ENCODE data around the gene NPR2. TPM values are rescaled to one million over a fixed set of nuclear protein-coding genes. Genes with fewer than 3 reads are reported as not detected.

The NPR2 gene
- total RNA-seq, 1 experiment from 2014 or later: 12.5 TPM

- Histone ChIP-seq H2BK12ac (ENCODE audit: insufficient read length, low read depth, low read length) (no peak overlapping the region), H3K23me2 (ENCODE audit: insufficient read length, low read depth, low read length, poor library complexity, severe bottlenecking) (no peaks in the 10 kb centered on the region), H4K20me1 (ENCODE audit: control insufficient read depth, insufficient read depth, insufficient read length) (no peaks in the 10 kb centered on the region), H3K14ac (ENCODE audit: insufficient read depth, low read length) (no peak overlapping the region), H3K27ac (ENCODE audit: insufficient read length, low read depth, low read length) (no peak overlapping the region), H3K4me2 (ENCODE audit: insufficient read depth, insufficient read length, low read length) (no peak overlapping the region), H3K4me1 (ENCODE audit: insufficient read depth, low read length) (no peaks in the 10 kb centered on the region), H2BK5ac (ENCODE audit: insufficient read length, low read length) (no peak overlapping the region), H2AK5ac (ENCODE audit: insufficient read length, low read length) (no peak overlapping the region), H2BK15ac (ENCODE audit: low read depth, low read length) (no peak overlapping the region), H3K27me3 (ENCODE audit: insufficient read depth, low read length) (no peaks in the 10 kb centered on the region), H2AFZ (ENCODE audit: low read length) (no peak overlapping the region), H4K8ac (replicated peaks; ENCODE audit: insufficient read length, low read depth, low read length) (no peak overlapping the region), H4K91ac (ENCODE audit: insufficient read length, low read depth, low read length) (no peak overlapping the region), H4K5ac (ENCODE audit: insufficient read length, low read depth, low read length) (no peak overlapping the region), H3T11ph (ENCODE audit: low read length) (no peak overlapping the region), H2BK20ac (ENCODE audit: low read depth, low read length, poor library complexity, severe bottlenecking) (no peak overlapping the region), H3K79me2 (ENCODE audit: insufficient read depth, low read length) (no peaks in the 10 kb centered on the region), H3K4ac (ENCODE audit: low read depth, low read length) (no peak overlapping the region), H3K56ac (ENCODE audit: insufficient read length, low read depth, low read length) (no peak overlapping the region), H3K79me1 (ENCODE audit: insufficient read depth, low read depth, low read length, poor library complexity, severe bottlenecking) (no peaks in the 10 kb centered on the region), H2BK120ac (ENCODE audit: low read depth, low read length, poor library complexity, severe bottlenecking) (no peak overlapping the region), H3K9me3 (ENCODE audit: control insufficient read depth, low read depth, low read length) (no peaks in the 10 kb centered on the region), H3K18ac (ENCODE audit: insufficient read length, low read depth, low read length) (no peak overlapping the region), H3K9ac (ENCODE audit: extremely low read depth, insufficient read length, low read length) (no peak overlapping the region), H3K23ac (ENCODE audit: insufficient read length, low read depth, low read length) (no peak overlapping the region)
- TF ChIP-seq, protein P1, sequence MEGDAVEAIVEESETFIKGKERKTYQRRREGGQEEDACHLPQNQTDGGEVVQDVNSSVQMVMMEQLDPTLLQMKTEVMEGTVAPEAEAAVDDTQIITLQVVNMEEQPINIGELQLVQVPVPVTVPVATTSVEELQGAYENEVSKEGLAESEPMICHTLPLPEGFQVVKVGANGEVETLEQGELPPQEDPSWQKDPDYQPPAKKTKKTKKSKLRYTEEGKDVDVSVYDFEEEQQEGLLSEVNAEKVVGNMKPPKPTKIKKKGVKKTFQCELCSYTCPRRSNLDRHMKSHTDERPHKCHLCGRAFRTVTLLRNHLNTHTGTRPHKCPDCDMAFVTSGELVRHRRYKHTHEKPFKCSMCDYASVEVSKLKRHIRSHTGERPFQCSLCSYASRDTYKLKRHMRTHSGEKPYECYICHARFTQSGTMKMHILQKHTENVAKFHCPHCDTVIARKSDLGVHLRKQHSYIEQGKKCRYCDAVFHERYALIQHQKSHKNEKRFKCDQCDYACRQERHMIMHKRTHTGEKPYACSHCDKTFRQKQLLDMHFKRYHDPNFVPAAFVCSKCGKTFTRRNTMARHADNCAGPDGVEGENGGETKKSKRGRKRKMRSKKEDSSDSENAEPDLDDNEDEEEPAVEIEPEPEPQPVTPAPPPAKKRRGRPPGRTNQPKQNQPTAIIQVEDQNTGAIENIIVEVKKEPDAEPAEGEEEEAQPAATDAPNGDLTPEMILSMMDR (conservative IDR thresholded peaks at IDR 0.05): no peak
- DNase-seq: peak; percentile 15
- H3K36me3 Mint-ChIP-seq (ENCODE audit: insufficient read depth in 1 of 3, low read depth in 3 of 3): peaks cover 0 to 2% (median 2%) of the 10 kb centered on the region in 3 experiments; a peak in 2 of 7 replicates
- H3K4me1 Mint-ChIP-seq: no peaks in the 10 kb centered on the region
- no peak overlapping the region for H3K4me3 Mint-ChIP-seq
- H3K27ac Mint-ChIP-seq: peak overlapping the region in 1 of 3 experiments; percentile 32; a peak in 1 of 7 replicates
- WGBS (ENCODE audit: extremely low coverage, insufficient read length, low lambda C conversion rate): no CpG with 5 or more reads among the region's 25 CpGs
- H3K27me3 Mint-ChIP-seq (ENCODE audit: low read depth): peaks cover 5% of the 10 kb centered on the region
- no peaks in the 10 kb centered on the region for H3K9me3 Mint-ChIP-seq
These were observed 61.8 kb downstream of the NPR2 start for GRCh38 chr9:35852876-35853865.
